GM19438 (cell line): ENCODE measurements around the gene SPACA4.

ENCODE experiments used
- ATAC-seq: cut with Tn5 transposase; IDR thresholded peaks from one replicate; pipeline ENCODE4 v1.9.1; 2021; ENCODE audit warnings: low read depth; ENCODE audit not compliant: unreplicated experiment

Gene SPACA4

DNA sequence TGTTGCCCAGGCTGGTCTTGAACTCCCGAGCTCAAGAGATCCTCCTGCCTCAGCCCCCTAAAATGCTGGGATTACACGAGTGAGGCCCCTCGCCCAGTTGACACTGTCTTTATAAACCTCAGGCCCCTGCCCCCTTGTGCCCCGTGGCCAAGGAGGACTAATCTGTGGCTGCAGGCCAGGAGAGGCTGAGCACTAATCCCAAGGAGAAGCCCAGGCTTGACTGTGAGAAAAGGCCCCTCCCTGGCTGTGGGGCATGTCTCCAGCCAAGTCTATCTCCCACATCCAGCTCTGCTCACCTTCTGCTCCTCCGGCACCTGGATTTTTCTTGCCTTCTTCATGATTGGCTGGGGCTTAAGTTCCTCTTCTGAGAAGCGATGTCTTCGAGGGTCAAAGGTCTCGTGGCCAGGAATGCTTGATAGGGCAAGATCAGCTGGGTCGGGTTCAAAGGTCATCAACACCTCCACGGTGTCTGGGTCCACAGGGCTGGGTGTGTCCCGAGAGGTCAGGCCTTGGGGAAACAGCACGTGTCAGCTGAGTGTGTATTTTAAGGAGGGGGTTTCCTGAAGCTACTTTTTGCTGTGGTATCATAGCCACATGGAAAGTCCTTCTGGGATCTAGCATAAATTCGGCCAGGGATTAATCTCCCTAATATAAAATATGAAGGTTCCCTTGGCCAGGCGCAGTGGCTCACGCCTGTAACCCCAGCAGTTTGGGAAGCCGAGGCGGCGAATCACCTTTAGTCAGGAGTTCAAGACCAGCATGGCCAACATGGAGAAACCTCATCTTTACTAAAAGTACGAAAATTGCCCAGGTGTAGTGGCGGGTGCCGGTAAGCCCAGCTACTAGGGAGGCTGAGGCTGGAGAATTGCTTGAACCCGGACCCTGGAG is 26.9 kb downstream of the SPACA4 start:
- no peak for ATAC-seq

DNA sequence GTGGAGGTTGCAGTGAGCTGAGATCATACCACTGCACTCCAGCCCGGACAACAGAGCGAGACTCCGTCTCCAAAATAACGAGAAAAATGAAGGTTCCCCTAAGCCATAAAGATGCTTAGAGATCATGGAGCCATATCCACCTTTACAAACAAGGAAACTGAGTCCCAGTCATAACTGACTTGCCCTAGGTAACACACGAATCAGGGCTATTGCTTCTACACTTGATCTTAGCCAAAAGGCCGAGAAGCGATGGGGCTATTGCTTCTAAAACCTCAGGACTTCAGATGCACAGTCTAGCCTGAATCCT is 27.4 kb downstream of the SPACA4 start:
- ATAC-seq: no peak

DNA sequence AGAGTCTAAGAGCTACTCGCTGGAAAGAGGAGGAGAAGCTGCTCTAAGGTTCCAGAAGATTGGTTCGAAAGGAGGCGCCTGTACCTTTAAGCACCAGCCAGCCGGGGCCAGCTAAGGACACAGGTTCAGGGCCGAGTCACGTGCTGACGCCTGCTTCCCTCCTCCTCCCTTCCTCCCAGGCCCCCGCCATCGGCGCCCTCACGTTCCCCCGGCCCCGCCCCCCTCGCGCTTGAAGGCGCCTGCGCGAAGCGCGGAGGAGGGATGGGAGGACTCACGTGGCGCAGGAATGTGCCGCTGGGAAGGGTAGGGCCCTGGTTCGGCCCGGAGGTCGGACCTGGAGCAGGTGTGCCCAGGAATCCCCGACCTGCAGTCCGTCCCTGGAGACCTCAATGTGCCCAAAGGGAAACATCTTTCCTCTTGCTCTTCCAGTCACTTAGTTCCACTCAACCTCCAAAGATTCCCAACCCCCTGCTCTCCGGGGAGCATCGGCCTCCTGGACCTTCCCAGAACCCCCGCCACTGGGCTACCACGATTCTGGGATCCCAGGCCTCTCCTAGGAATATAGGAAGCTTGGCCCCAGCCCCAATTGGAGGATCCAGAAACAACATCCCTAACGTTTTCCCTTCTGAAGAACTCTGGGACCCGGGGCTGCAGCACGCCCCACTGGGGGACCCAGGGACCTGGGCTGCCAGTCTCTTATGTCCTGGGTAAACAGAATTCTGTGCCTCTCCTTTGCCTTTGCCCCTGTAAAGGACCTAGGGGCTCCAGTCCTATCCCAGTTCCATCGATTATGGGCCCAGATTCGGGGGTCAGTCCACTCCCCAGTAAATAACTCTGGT is 28.1 kb downstream of the SPACA4 start:
- ATAC-seq: no peak

DNA sequence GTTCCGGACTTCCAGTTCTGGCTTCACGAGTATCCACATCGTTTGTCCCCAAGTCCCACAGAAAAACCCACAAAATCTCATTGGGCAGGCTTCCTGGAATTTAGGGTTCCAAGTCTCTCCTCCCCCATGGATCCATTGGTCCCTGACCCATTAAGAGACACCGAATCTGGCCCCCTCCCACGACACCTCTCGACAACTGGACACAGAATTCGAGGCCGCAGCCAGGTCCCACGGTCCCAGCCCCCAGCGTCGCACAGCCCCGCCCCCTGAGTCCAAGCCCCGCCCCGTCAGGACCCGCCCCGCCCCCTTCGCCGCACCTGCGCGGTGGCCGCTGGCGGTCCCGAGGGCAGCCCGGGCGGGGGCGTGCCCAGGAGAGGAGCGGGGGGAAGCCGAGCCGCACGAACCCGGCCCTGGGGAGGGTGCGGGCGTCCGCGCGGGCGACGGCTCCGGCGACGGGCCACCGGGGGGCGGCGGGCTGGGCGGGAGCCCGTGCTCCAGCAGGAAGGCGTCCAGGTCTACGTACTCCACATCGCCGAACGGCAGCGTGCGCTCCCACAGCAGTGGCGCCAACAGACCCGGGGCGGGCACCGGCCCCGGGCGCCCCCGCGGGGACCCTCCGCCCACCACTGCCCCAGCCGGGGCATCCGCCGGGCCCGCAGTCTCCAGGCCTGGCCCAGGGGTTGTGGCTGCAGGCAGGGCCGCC is 28.9 kb downstream of the SPACA4 start:
- ATAC-seq: no peak

DNA sequence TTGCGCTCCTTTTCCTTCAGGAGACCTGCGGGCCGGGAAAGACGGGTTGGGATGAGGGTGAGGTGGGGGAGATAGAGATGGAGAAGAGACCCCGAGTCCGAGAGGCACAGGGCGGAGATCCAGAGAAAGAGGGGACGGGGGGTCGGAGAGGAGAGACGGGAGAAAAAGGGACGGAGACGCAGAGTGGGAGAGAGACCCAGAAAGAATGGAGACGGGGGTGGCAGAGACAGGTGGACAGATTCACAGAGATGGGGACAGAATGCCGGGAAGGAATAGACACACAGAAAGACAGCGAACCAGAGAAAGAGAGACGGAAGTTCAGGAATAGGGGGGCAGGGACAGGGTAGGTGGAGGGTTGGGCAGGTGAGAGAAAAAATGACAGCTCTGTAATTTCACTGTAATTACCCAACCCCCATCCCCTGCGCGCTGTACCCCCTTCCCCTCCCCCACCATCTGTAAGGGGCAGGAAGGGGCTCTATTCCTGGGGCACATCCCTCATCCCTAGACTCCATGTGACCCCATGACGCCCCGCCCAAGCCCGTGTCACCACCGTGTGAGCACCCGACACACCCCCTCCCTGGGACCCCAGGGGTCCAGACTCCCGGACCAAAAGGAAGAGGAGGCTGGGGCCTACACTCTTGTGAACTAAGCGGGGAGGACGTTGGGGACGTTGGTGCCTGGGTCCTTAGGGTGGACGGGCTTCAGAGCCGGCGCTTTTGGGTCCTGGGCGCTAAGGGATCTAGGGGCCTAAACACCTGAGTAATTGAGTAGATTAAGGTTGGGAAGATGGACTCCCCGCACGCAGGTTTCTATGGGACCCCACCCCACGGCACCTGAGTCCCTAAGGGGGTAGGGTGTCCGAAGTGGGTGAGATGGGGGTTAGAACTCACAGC is 29.7 kb downstream of the SPACA4 start:
- ATAC-seq: no peak

DNA sequence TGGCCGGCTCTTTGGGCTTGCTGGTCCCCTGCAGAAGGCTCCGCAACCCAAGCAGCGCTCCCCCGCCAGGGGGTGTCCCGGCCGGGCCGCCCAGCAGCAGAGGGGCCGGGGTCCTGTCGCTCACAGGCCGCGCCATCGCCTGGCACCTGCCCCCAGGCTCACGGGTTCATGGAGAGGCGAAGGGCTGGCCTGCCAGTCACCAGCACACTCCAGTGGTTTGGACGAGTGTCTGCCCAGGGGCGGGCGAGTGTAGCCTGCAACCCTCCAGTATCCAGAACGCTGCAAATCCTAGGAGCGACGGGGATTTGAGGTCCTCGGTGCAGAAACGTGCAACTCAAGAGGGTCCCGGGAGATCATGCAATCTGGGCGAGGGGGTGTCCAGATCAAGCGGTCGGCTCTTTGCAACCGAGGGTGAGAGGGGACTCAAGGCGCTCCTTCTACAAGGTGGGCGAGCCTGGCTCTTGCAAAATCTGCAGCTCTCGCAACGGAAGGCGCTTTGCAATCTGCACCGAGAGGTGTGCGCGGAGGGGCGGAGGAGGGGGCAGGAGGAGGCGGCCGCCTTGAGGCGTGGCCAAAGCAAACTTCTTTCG is 30.4 kb downstream of the SPACA4 start, which contains the start of gene DBP:
DBP (minus strand) TSS at position 521 of the 590 bp plus-strand sequence; CDS start at position 136, 385 bp downstream.
- no peak for ATAC-seq

DNA sequence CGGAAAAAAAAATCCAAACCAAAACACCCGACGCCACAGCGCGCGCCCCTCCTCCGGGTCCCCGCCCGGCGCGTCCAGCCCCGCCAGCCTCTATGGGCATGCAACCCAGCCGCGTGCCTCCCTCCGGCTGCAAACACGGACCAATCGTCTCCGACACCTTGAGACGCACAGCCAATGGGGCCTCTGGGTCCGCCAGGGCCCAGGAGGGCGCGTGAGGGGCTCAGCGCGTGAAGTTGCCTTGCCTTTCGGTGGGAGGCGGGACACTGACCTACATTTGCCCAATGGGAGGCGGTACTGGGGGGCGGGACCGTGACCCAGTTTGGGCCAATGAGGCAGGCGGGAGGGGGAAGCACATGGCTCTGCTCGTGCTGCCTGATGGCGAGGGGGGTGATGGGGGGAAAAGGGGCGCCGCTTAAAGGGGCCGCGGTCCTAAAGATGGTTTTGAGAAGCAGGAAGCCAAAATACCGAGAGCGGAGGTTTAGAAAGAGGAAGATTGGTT is 31.0 kb downstream of the SPACA4 start:
- ATAC-seq: peak; percentile 60

DNA sequence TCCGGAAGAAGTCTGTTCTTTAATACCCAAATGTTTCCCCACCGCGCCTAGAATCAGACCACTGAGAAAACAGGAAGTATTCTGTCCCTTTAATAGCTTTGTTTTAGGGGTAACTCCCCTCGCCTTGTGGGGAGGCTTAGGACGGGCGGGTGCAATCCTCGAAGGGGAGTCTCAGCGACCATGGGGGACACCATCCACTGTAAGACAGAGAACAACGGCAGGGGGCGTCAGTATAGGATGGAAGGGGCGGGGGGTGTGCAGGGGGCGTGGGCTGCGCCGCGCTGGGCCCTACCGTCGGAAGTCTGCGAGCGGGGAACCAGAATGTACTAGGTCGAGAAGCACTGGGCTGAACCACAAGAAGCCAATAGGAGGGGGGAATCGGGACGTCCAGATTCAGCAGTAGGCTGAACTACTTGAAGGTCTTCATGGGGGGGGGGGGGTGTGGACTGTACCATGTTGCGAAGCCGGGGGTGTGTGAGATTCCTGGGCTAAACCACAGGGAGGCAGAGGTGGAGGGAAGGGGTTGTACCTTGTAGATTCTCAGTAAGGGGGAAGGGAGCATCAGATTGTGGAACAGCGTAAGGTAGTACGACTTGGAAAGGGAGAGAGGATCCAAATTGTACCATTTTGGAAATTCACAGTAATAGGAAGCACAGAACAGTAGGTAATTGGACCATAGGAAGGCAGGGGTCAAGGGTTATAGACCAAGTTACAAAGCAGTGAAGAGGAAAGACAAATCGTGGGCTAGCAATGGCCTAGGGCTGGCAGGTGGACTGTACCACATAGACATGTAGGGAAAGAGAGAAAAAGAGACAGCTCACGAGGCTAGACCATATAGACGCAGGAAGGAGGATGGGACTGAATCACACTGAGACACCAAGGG is 31.6 kb downstream of the SPACA4 start:
- peak; percentile 8 for ATAC-seq

DNA sequence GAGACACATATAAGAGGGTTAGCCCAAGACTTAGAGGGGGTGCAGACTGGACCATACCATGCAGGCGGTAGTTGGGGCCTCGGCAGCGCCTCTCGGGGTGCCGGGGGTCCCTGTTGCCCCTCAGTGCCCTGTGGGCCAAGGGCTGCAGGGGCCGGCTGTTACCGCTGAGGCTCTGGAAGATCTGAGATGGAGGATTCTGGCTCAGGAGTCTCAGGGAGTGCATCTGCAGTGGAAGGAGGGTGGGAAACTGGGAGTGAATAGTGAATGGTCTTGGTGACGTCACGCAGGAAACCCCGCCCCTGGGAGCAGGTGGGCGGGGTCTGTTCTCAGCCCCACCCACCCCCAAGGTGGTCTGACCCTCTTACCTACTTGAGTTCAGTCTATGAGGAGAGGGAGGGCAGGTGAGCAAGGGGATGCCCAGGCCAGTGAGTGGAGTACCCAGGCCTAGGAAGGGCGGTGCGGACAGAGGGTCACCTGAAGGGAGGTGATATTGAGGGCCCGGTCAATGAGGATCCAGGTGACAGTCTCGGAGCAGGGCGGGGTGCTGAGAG is 32.4 kb downstream of the SPACA4 start:
- ATAC-seq: no peak

DNA sequence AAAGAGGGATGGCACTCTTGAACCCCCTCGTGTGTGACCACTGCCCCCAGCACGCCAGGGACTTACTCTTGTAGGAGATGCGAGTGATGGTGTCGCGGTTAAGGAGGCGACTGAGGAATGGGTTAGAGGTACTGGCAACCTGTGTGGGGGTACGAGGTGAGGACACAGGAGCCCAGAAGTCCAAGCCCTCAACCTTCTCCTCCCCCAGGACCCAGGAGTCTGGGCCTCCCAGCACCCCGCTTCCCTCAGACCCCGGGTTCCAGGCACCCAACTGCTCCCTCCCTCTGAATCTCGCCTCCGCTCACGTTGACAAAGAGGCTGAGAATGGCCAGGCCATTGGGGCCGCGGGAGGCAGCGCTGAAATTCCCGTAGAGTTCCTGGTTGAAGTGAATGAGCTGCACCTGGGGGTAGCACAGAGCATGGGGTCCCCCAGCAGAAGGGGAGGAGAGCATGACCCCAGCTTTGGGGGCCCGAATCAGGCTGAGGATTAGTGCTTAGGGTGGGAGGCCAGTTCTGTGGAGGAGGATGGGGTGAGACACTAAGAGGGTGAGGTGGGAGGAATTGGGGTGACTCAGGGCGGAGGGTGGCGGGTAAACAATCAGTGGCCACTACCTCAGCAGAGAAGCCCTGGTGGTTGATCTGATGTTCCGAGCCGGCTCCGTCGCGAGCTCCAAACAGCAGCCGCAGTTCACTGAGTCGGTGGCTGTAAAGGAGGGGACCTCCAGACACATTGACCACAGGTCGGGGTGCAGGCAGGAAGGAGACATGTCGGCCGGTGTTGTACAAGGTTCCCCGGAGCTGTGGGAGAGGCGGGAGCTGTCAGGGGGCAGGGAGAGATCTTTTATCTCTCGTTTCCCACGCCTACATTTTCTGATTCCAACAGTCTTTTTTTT is 33.2 kb downstream of the SPACA4 start:
- ATAC-seq: no peak

DNA sequence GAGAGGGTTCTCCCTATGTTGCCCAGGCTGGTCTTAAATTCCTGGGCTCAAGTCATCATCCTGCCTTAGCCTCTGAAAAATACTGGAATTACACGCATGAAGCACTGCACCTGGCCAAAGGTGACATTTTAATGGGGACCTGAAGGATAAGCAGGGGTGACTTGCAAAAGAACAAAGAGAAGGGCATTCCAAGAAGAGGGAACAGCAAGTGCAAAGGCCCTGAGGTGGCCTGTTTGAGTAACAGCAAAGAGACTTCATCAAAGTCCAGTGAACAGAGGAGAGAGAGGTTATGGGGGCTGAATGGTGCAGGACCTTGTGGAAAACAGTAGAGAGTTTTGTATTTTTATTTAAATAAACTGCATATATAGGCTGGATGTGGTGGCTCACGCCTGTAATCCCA is 35.3 kb downstream of the SPACA4 start:
- ATAC-seq: no peak

DNA sequence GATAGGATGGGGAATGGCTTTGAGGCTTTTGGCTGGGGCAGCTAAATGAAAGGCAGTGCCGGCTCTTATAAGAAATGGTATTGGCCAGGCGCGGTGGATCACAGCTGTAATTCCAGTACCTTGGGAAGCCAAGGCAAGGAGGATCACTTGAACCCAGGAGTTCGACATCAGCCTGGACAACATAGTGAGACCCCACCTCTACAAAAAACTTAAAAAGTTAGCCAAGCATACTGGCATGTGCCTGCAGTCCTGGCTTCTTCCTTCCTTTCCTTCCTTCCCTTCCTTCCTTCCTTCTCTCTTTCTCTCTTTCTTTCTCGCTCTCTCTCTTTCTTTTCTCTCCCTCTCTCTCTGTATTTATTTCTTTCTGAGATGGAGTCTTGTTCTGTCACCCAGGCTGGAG is 36.3 kb downstream of the SPACA4 start:
- no peak for ATAC-seq

DNA sequence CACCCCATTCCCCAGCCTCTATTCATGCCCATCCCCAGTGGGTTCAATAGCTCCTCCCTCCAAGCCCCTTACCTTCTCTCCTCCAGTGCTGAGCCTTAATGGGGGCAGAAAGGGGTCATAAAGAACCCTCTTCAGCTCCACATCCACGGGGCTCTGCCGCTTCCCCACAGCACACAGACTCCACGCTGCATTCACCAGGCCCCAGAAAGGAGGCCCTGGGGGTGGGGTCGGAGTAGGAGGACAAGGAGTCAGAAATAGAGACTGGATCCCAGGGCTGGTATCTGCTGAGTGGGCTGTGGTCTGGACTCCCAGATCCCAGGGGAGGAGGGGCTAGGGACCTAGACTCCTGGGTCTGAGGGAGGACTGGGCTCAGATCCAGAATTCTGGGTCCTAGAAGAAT is 37.8 kb downstream of the SPACA4 start:
- ATAC-seq: no peak

DNA sequence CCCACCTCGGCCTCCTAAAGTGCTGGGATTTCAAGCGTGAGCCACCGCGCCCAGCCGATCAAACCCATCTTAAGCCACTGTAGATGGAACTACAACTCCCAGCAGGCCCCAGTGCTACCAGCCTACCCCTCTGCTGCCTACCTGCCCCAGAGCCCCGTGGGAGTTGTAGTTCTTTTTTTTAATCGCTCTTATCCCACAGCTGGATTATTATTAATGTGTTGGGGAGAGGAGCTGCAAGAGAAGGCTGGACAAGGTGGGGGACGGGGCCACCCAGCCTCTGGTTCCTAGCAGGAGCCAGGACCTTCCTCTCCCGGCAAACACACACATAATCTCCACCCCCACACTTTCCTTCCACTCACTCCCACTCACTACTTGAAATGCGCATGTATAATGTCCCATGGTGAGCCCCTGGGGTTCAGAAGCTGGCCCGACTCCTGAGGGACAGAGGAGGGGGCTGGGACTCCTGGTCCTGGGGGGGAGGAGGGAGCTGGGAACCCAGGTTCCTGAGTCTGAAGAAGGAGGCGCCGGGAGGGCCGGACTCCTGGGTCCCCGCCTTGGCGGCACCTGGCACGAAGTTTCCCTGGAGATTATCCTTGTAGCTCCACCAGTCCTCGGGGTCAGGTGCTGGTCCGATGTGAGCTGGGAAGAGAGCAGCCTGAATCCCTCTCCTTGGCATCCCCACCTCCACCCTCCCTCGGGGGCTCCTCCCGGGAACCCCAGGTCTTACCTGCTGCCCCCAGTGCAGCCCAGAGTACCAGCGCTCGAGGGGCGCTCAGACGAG is 38.5 kb downstream of the SPACA4 start:
- no peak for ATAC-seq

DNA sequence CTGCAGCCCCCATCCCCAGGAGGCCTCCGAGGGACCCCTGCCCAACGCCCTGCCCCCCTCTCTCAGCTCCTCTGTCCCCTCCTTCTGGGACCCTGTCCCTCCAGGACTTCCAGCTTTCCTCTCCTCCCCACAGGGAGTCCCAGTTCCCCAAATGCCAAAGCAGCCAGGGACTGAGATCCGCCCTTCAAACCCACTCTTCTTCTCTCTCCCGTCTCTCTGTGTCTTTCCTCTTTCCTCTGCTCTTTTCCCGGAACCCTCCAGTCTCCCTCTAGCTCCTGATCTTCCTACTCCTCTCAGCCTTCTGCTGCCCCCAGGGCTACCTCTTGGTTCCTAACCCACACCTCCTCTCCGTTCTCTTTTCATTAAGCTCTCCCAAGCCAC is 39.1 kb downstream of the SPACA4 start:
- no peak for ATAC-seq

DNA sequence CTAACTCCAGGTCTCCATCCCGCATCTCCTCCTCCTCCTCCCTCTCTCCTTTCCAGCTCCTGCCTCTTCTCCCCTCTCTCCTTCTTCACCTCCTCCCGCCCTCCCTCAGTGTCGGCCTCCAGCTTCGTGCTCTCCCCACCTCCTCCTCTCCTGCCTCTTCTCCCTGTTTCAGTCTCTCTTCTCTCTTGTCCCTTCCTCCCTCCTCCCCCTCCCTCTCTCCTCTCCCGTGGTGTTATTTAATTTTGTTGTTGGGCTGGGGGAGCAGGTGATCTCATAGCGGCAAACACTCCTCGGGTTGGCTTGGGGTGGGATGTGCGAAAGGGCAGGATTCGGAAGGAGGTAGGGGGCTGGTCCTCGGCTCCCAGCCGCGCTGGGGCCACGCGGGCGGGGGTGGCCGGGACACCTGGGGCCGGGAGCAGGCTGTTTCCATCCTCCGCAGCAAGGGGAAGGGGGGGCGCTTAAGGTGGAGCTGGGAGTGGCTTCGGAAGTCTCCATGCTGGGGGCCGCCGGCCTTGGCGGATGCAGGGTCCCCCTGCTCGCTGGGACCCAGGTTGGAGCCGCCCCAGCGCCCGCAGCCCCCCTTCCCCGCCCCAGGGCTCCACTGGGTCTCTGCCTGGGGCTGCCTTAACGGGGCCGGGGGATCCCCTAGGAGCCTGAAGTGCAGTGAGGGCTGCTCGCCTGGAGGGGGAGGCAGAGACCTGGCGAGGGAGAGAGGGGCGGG is 39.6 kb downstream of the SPACA4 start, which contains the start of gene CA11:
CA11 (minus strand) TSS at position 187 of the 721 bp plus-strand sequence. CDS start 555 bp downstream, outside the sequence.
- no peak for ATAC-seq
